Caco-2 (cell line): Measurements from ENCODE around the gene SLC25A1. TPM values are rescaled to one million over a fixed set of nuclear protein-coding genes. Genes with fewer than 3 reads are reported as not detected.
"Not testable (repeated sequence)": the region's sequence is repeated elsewhere in the genome, so short reads cannot be mapped to it uniquely, and the experiment has no call there.

Experiments
- BruUV-seq: library from RNA; stranded (reverse); fragments of 400-500 nt; replicated peaks from 2 replicates; lab custom pipeline; 2021; lab: Mats Ljungman, UMichigan
- CTCF ChIA-PET: fragments of 300-600 bp; sonication (Branson Sonifier 250); formaldehyde crosslinking; loops from one replicate; lab custom pipeline; 2022; ENCODE audit warnings: antibody characterized with exemption; lab: Charles Lee
- POLR2A ChIA-PET: fragments of 300-600 bp; sonication (Branson Sonifier 250); formaldehyde crosslinking; loops from one replicate; lab custom pipeline; 2022; ENCODE audit warnings: antibody characterized with exemption; lab: Charles Lee
- DNase-seq, 2 experiments: peaks; one replicate each; pipeline versions ENCODE4 v3.0.0 to v3.0.0-alpha.2; 2020 to 2022
- H3K27me3 ChIP-seq: replicated peaks from 2 replicates; pipeline ENCODE4 v1.6.0; 2011; ENCODE audit warnings: low read length; ENCODE audit not compliant: control insufficient read depth, insufficient read depth
- H3K36me3 ChIP-seq: 2 replicates; pipeline ENCODE4 v1.5.1; 2011; ENCODE audit warnings: low read length; ENCODE audit not compliant: control insufficient read depth, insufficient read depth
- H3K4me1 ChIP-seq: fragments of 250-450 bp; sonication (Bioruptor Pico); 2 replicates; pipeline ENCODE4 v1.5.1; 2020; ENCODE audit warnings: mild to moderate bottlenecking
- H3K4me3 ChIP-seq: 2 replicates; pipeline ENCODE4 v1.5.1; 2011; ENCODE audit warnings: low read depth, mild to moderate bottlenecking, control low read depth, low read length
- H3K9me3 ChIP-seq: fragments of 250-450 bp; sonication (Bioruptor Pico); 2 replicates; pipeline ENCODE4 v1.5.1; 2020; ENCODE audit warnings: mild to moderate bottlenecking, moderate library complexity
- H3K27ac Mint-ChIP-seq: one replicate; pipeline ENCODE4 v1.8.0; 2022; ENCODE audit warnings: mixed read lengths; ENCODE audit not compliant: unreplicated experiment
- H3K27me3 Mint-ChIP-seq: one replicate; pipeline ENCODE4 v1.8.0; 2022; ENCODE audit warnings: mixed read lengths; ENCODE audit not compliant: insufficient read depth, unreplicated experiment
- H3K36me3 Mint-ChIP-seq: one replicate; pipeline ENCODE4 v1.8.0; 2022; ENCODE audit warnings: mild to moderate bottlenecking, mixed read lengths; ENCODE audit not compliant: insufficient read depth, unreplicated experiment
- H3K4me1 Mint-ChIP-seq: one replicate; pipeline ENCODE4 v1.8.0; 2022; ENCODE audit warnings: low read depth, mixed read lengths; ENCODE audit not compliant: unreplicated experiment
- H3K4me3 Mint-ChIP-seq: one replicate; pipeline ENCODE4 v1.8.0; 2022; ENCODE audit warnings: mild to moderate bottlenecking, moderate library complexity, mixed read lengths; ENCODE audit not compliant: unreplicated experiment
- H3K9me3 Mint-ChIP-seq: one replicate; pipeline ENCODE4 v1.8.0; 2022; ENCODE audit warnings: mixed read lengths; ENCODE audit not compliant: unreplicated experiment
- intact Hi-C: fragments of 100-400 bp; cut with micrococcal nuclease; formaldehyde crosslinking; loops from one replicate; pipeline ENCODE4 v1.10.0; 2022; ENCODE audit not compliant: unreplicated experiment
- total RNA-seq: library from RNA; stranded (reverse); gene quantifications from 2 replicates; pipeline ENCODE4 v1.2.3, GENCODE V29; 2022
- TF ChIP-seq, protein P1 (sequence below), 2 experiments: fragments of 200-600 bp in 1 of 2; IDR thresholded peaks; 1 replicate in 1 of 2; 2 replicates in 1 of 2; pipeline versions ENCODE4 v1.5.1 to v1.8.0; 2011 to 2022; ENCODE audit warnings: antibody characterized with exemption in 1 of 2, control low read depth in 1 of 2, inconsistent platforms in 1 of 2, low read depth in 1 of 2, low read length in 1 of 2, mild to moderate bottlenecking in 1 of 2, moderate library complexity in 1 of 2; ENCODE audit not compliant: insufficient read depth in 1 of 2, severe bottlenecking in 1 of 2, unreplicated experiment in 1 of 2

SLC25A1 gene
- total RNA-seq, 1 experiment from 2014 or later, result 155 TPM

DNA sequence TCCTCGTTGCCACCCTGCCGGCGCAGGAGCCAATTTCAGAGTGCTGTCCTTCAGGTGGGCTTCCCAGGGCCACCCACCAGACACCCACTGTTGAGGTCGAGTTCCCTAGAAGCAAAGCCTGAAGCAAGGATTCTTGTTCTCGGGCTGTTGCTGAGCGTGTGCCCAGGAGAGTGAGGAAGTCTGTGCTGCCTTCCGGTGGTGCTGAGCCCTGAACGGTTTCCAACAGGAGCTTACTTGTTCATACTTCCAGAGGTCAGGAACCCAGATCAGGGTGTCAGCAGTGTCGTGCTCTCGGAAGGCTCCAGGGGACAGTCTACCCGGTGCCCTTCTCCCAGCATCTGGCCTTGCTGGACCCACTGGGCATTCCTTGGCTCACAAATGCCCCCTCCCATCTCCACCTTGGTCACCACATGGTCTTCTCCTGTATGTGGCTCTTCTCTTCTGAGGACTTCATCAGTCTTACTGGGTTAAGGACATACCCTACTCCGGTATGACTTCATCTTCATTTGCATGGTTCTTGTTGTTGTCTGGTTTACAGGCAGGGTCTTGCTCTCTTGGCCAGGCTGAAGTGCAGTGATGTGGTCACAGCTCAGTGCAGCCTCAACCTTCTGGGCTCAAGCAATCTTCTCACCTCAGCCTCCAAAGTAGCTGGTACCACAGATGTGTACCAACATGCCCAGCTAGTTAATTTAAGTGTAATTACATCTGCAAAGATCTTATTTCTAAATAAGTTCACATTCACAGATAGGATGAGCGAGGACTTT is 11.2 kb downstream of the SLC25A1 start:
- no peak overlapping the region for H3K27ac Mint-ChIP-seq

DNA sequence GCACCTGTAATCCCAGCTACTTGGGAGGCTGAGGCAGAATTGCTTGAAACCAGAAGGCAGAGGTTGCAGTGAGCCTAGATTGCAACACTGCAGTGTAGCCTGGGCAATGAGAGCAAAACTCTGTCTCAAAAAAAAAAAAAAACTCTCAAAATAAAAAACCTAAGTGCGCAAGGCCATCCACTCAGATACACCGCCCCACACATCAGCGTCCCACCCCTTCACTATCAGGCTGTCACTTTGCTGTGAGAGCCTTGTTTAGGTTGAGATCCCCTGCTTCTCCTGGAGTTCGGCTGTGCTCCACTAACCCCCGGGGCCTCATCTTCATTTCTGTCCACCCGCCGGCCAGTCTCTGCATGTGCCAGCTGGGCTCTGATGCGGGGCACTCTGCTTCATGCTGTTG is 12.1 kb downstream of the SLC25A1 start:
- Mint-ChIP-seq H3K4me3 (no peak overlapping the region), H3K4me1 (peaks cover 28% of the 10 kb centered on the region), H3K36me3 (peaks cover 7% of the 10 kb centered on the region), H3K27ac (no peak overlapping the region), H3K9me3 (no peaks in the 10 kb centered on the region), H3K27me3 (peaks cover 2% of the 10 kb centered on the region)
- DNase-seq, result no peak
- H3K4me1 ChIP-seq, result peaks cover 32% of the 10 kb centered on the region
- ChIA-PET POLR2A (no interaction called here), CTCF (no interaction called here)
- no peaks in the 10 kb centered on the region for H3K36me3 ChIP-seq
- no peaks in the 10 kb centered on the region for H3K27me3 ChIP-seq
- H3K9me3 ChIP-seq, result peaks cover 5% of the 10 kb centered on the region; the same call in 1 of the 2 replicates
- intact Hi-C loops, result no loop called here
- BruUV-seq, result no TSS peak
- no peak overlapping the region for H3K4me3 ChIP-seq
- TF ChIP-seq, protein P1, sequence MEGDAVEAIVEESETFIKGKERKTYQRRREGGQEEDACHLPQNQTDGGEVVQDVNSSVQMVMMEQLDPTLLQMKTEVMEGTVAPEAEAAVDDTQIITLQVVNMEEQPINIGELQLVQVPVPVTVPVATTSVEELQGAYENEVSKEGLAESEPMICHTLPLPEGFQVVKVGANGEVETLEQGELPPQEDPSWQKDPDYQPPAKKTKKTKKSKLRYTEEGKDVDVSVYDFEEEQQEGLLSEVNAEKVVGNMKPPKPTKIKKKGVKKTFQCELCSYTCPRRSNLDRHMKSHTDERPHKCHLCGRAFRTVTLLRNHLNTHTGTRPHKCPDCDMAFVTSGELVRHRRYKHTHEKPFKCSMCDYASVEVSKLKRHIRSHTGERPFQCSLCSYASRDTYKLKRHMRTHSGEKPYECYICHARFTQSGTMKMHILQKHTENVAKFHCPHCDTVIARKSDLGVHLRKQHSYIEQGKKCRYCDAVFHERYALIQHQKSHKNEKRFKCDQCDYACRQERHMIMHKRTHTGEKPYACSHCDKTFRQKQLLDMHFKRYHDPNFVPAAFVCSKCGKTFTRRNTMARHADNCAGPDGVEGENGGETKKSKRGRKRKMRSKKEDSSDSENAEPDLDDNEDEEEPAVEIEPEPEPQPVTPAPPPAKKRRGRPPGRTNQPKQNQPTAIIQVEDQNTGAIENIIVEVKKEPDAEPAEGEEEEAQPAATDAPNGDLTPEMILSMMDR (IDR thresholded peaks at IDR 0.05; ENCODE audit: insufficient read depth in 1 of 2, low read depth in 1 of 2, low read length in 1 of 2, severe bottlenecking in 1 of 2, unreplicated experiment in 1 of 2), result no peak

More for the DNA sequence above, 11.2 kb downstream of the SLC25A1 start:
- Mint-ChIP-seq H3K4me1 (peaks cover 32% of the 10 kb centered on the region), H3K4me3 (no peak overlapping the region), H3K9me3 (no peaks in the 10 kb centered on the region), H3K36me3 (peaks cover 16% of the 10 kb centered on the region), H3K27me3 (peaks cover 2% of the 10 kb centered on the region)
- Histone ChIP-seq H3K27me3 (no peaks in the 10 kb centered on the region), H3K4me3 (no peak overlapping the region), H3K36me3 (no peaks in the 10 kb centered on the region), H3K4me1 (peaks cover 32% of the 10 kb centered on the region), H3K9me3 (peaks cover 5% of the 10 kb centered on the region; the same call in 1 of the 2 replicates)
- POLR2A ChIA-PET, result no interaction called here
- CTCF ChIA-PET, result interaction anchor here (2.0 kb wide), 1 partner anchor 12 kb away, joined by 13 read pairs; the partner anchor contains the start of gene SLC25A1
- BruUV-seq, result no TSS peak
- intact Hi-C loops, result no loop called here
- TF ChIP-seq, protein P1 (IDR thresholded peaks at IDR 0.05; ENCODE audit: insufficient read depth in 1 of 2, low read depth in 1 of 2, low read length in 1 of 2, severe bottlenecking in 1 of 2, unreplicated experiment in 1 of 2), result no peak
- no peak for DNase-seq

DNA sequence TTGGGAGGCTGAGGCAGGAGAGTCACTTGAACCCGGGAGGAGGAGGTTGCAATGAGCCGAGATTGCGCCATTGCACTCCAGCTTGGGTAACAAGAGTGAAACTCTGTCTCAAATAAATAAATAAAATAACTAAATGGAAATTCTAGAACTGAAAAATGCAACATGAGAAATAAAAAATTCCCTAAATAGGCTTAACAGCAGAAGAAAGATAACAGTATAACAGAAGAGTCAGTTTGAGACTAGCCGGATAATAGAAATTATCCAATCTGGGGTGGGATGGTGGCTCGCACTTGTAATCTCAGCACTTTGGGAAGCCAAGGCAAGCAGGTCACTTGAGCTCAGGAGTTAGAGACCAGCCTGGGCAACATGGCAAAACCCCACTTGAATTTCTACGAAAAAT is 14.1 kb downstream of the SLC25A1 start:
- no peak overlapping the region for H3K4me3 ChIP-seq
- CTCF ChIA-PET, result no interaction called here
- Mint-ChIP-seq H3K9me3 (no peaks in the 10 kb centered on the region), H3K4me3 (no peak overlapping the region), H3K4me1 (peaks cover 17% of the 10 kb centered on the region), H3K27me3 (peaks cover 2% of the 10 kb centered on the region), H3K27ac (no peak overlapping the region), H3K36me3 (no peaks in the 10 kb centered on the region)
- POLR2A ChIA-PET, result no interaction called here
- no peaks in the 10 kb centered on the region for H3K27me3 ChIP-seq
- TF ChIP-seq, protein P1 (IDR thresholded peaks at IDR 0.05; ENCODE audit: insufficient read depth in 1 of 2, low read depth in 1 of 2, low read length in 1 of 2, severe bottlenecking in 1 of 2, unreplicated experiment in 1 of 2), result no peak
- H3K36me3 ChIP-seq, result no peaks in the 10 kb centered on the region
- intact Hi-C loops, result no loop called here
- BruUV-seq, result no TSS peak
- H3K4me1 ChIP-seq, result peaks cover 18% of the 10 kb centered on the region
- H3K9me3 ChIP-seq, result peaks cover 5% of the 10 kb centered on the region; the same call in 1 of the 2 replicates
- DNase-seq, result no peak

DNA sequence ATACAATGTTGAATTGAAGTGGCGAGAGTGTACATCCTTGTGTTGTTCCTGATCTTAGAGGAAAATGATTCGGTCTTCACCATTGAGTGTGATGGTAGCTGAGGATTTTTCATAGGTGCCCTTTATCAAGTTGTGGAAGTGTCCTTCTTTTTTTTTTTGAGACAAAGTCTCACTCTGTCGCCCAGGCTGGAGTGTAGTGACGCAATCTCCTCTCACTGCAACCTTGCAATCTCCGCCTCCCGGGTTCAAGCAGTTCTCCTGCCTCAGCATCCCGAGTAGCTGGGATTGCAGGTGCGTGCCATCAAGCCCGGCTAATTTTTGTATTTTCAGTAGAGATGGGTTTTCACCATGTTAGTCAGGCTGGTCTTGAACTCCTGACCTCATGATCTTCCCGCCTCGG is 19.9 kb downstream of the SLC25A1 start:
- POLR2A ChIA-PET, H3K4me1 Mint-ChIP-seq, DNase-seq, H3K36me3 Mint-ChIP-seq, H3K4me3 Mint-ChIP-seq, CTCF ChIA-PET, H3K27me3 Mint-ChIP-seq, H3K4me3 ChIP-seq, H3K9me3 ChIP-seq, H3K9me3 Mint-ChIP-seq, H3K27ac Mint-ChIP-seq, intact Hi-C loops, BruUV-seq, H3K36me3 ChIP-seq, H3K27me3 ChIP-seq, H3K4me1 ChIP-seq: not testable (repeated sequence)

DNA sequence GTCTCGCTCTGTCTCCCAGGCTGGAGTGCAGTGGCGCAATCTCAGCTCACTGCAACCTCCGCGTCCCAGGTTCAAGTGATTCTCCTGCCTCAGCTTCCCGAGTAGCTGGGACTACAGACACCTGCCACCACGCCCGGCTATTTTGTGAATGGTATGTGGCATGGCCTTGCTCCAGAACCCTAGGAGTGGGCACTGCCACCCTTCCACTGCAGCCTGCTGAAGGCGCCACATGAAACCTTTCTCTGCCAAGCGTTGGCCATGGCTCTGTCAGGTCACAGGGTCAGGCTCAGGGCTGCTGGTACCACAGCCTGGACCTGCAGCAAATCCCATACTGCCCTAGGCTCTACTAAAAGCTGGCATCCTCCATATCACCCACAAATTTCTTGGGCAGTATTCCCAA is 22.4 kb downstream of the SLC25A1 start:
- H3K36me3 ChIP-seq, H3K9me3 Mint-ChIP-seq, H3K4me3 Mint-ChIP-seq, H3K4me1 Mint-ChIP-seq, BruUV-seq, H3K4me3 ChIP-seq, H3K27me3 ChIP-seq, DNase-seq, H3K9me3 ChIP-seq, intact Hi-C loops, POLR2A ChIA-PET, H3K4me1 ChIP-seq, H3K36me3 Mint-ChIP-seq, H3K27ac Mint-ChIP-seq, CTCF ChIA-PET: not testable (repeated sequence)
- H3K27me3 Mint-ChIP-seq, result peaks cover 11% of the 10 kb centered on the region
